Loucy (cell line): ENCODE data around the gene SMIM5.

Source experiments
- H2AFZ ChIP-seq: fragments of 200-600 bp; sonication (generic); 2 replicates; pipeline ENCODE4 v1.6.0; 2016; ENCODE audit warnings: antibody characterized with exemption, mild to moderate bottlenecking, low read length, moderate library complexity
- H3F3A ChIP-seq: fragments of 200-600 bp; 2 replicates; pipeline ENCODE4 v1.6.0; 2016; ENCODE audit warnings: antibody characterized with exemption, low read depth, mild to moderate bottlenecking
- H3K27me3 ChIP-seq: fragments of 200-600 bp; sonication (generic); 2 replicates; pipeline ENCODE4 v1.6.1; 2014; ENCODE audit warnings: low read length, mild to moderate bottlenecking; ENCODE audit not compliant: insufficient read depth, poor library complexity, severe bottlenecking
- H3K36me3 ChIP-seq: fragments of 200-600 bp; sonication (generic); 2 replicates; pipeline ENCODE4 v1.6.1; 2016; ENCODE audit warnings: low read length; ENCODE audit not compliant: insufficient read depth
- H3K4me1 ChIP-seq: fragments of 200-600 bp; sonication (generic); 2 replicates; pipeline ENCODE4 v1.5.1; 2014; ENCODE audit warnings: low read length, mild to moderate bottlenecking; ENCODE audit not compliant: insufficient read depth, poor library complexity, severe bottlenecking
- H3K4me2 ChIP-seq: fragments of 200-600 bp; sonication (generic); 2 replicates; pipeline ENCODE4 v1.6.0; 2014; ENCODE audit warnings: antibody characterized with exemption, low read length, low read depth, mild to moderate bottlenecking; ENCODE audit not compliant: poor library complexity, severe bottlenecking
- H3K4me3 ChIP-seq: fragments of 200-600 bp; sonication (generic); 2 replicates; pipeline ENCODE4 v1.5.1; 2014; ENCODE audit warnings: low read length, mild to moderate bottlenecking, mixed read lengths; ENCODE audit not compliant: poor library complexity, severe bottlenecking
- H3K79me2 ChIP-seq: fragments of 200-600 bp; sonication (generic); 2 replicates; pipeline ENCODE4 v1.6.1; 2014; ENCODE audit warnings: low read length; ENCODE audit not compliant: insufficient read depth
- H3K9ac ChIP-seq: fragments of 200-600 bp; sonication (generic); 2 replicates; pipeline ENCODE4 v1.6.0; 2014; ENCODE audit warnings: mild to moderate bottlenecking, low read depth, low read length, moderate library complexity; ENCODE audit not compliant: poor library complexity, severe bottlenecking
- H3K9me2 ChIP-seq: fragments of 200-600 bp; sonication (generic); replicated peaks from 2 replicates; pipeline ENCODE4 v1.6.1; 2016; ENCODE audit warnings: low read depth, low read length, mixed read lengths
- H3K9me3 ChIP-seq: fragments of 200-600 bp; sonication (generic); 2 replicates; pipeline ENCODE4 v1.6.1; 2014; ENCODE audit warnings: mild to moderate bottlenecking, antibody characterized with exemption, low read length, low read depth; ENCODE audit not compliant: insufficient read depth
- H4K20me1 ChIP-seq: fragments of 200-600 bp; sonication (generic); 2 replicates; pipeline ENCODE4 v1.6.0; 2014; ENCODE audit warnings: antibody characterized with exemption, low read length, mild to moderate bottlenecking; ENCODE audit not compliant: insufficient read depth, poor library complexity, severe bottlenecking
- EZH2phosphoT487 ChIP-seq: fragments of 200-600 bp; IDR thresholded peaks from 2 replicates; pipeline ENCODE4 v1.6.1; 2018; ENCODE audit warnings: antibody characterized with exemption, mild to moderate bottlenecking, moderate library complexity, borderline replicate concordance
- TF ChIP-seq, protein P1 (sequence below): fragments of 200-600 bp; sonication (generic); conservative IDR thresholded peaks from 2 replicates; pipeline ENCODE4 v1.5.1; 2014; ENCODE audit warnings: mild to moderate bottlenecking, antibody characterized with exemption, low read length

Gene SMIM5

DNA sequence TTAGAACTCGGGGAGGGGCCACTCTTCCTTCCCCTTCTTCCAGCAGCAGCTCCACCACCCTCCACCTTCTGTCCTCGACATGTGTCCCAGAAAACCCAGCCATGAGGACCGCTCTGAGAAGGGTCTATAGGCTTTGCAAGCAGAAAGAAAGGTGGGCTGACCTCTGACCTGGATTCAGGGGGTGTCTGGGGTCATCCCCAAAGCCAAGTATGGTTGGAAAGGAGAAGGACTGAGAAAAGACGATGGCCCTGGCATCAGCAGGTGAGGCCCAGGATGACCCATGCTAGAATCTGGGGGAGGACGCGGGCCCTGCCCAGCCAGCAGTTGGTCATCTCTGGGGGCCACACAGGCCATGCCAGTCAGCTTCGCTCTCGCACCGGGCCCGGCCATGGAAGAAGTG lies 6.1 kb upstream of the SMIM5 start:
- H2AFZ ChIP-seq = no peak overlapping the region
- no peaks in the 10 kb centered on the region for H3K36me3 ChIP-seq
- no peaks in the 10 kb centered on the region for H4K20me1 ChIP-seq
- no peak overlapping the region for H3K9ac ChIP-seq
- H3K27me3 ChIP-seq = no peaks in the 10 kb centered on the region
- no peaks in the 10 kb centered on the region for H3F3A ChIP-seq
- H3K4me1 ChIP-seq = no peaks in the 10 kb centered on the region
- TF ChIP-seq, protein P1, sequence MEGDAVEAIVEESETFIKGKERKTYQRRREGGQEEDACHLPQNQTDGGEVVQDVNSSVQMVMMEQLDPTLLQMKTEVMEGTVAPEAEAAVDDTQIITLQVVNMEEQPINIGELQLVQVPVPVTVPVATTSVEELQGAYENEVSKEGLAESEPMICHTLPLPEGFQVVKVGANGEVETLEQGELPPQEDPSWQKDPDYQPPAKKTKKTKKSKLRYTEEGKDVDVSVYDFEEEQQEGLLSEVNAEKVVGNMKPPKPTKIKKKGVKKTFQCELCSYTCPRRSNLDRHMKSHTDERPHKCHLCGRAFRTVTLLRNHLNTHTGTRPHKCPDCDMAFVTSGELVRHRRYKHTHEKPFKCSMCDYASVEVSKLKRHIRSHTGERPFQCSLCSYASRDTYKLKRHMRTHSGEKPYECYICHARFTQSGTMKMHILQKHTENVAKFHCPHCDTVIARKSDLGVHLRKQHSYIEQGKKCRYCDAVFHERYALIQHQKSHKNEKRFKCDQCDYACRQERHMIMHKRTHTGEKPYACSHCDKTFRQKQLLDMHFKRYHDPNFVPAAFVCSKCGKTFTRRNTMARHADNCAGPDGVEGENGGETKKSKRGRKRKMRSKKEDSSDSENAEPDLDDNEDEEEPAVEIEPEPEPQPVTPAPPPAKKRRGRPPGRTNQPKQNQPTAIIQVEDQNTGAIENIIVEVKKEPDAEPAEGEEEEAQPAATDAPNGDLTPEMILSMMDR = no peak
- no peak for TF ChIP-seq EZH2phosphoT487
- H3K9me2 ChIP-seq = no peaks in the 10 kb centered on the region
- no peak overlapping the region for H3K4me3 ChIP-seq
- H3K9me3 ChIP-seq = no peaks in the 10 kb centered on the region
- H3K79me2 ChIP-seq = no peaks in the 10 kb centered on the region
- no peak overlapping the region for H3K4me2 ChIP-seq

DNA sequence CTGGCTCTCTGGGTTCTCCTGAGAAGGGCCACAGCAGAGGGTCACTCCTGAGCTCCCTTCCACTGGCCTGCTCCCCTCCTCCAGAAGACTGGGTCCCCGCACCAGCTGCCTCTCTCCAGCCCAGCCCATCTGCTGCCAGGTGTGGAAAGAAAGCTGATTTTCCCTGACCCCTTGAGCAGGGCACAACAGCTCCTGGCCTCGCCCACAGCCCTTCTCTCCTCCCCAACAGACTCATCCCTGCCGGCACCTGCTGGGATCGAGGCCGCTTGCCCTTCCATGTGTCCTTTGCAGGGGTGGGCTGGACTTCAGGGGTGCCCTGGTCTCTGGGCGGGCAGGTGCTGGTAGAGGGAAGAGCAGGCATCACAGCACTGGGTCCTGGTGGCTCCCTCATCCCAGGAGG lies 4.8 kb upstream of the SMIM5 start:
- TF ChIP-seq, protein P1 = no peak
- no peak for TF ChIP-seq EZH2phosphoT487
- Histone ChIP-seq H3K4me1 (peaks cover 4% of the 10 kb centered on the region), H3K79me2 (no peaks in the 10 kb centered on the region), H3K9me2 (no peaks in the 10 kb centered on the region), H3K36me3 (no peaks in the 10 kb centered on the region), H3K9me3 (no peaks in the 10 kb centered on the region), H4K20me1 (no peaks in the 10 kb centered on the region), H3K4me2 (no peak overlapping the region), H3F3A (no peaks in the 10 kb centered on the region), H3K27me3 (no peaks in the 10 kb centered on the region), H3K9ac (no peak overlapping the region), H2AFZ (no peak overlapping the region), H3K4me3 (no peak overlapping the region)

DNA sequence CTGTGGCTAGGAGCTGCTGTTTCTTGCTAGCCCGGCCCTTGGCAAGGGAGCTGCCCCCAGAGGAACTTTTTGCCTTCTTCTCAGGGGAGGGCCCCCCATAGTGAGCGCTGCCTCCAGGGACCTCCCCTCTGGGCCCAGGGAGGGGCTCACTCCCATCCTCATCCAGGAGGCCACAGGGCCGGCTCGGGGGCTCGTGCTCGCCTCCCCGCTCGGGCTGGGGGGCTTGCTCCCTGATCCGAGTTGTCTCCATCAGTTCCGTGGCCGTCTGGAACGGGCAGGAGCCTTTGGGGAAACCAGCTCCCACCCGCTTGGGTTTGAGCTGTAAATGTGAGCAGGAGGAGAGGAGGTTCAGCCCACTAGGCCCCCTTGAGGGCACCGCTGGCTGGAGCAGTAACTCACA lies 4.1 kb upstream of the SMIM5 start:
- no peak overlapping the region for H3K9ac ChIP-seq
- no peaks in the 10 kb centered on the region for H3K36me3 ChIP-seq

More for the DNA sequence above, 4.1 kb upstream of the SMIM5 start:
- no peaks in the 10 kb centered on the region for H3K9me2 ChIP-seq
- no peak overlapping the region for H3K4me3 ChIP-seq
- no peaks in the 10 kb centered on the region for H3F3A ChIP-seq
- no peaks in the 10 kb centered on the region for H3K9me3 ChIP-seq
- H2AFZ ChIP-seq = no peak overlapping the region
- H4K20me1 ChIP-seq = no peaks in the 10 kb centered on the region
- peaks cover 10% of the 10 kb centered on the region for H3K4me1 ChIP-seq
- no peaks in the 10 kb centered on the region for H3K79me2 ChIP-seq
- TF ChIP-seq, protein P1 = no peak
- TF ChIP-seq EZH2phosphoT487 = no peak
- no peak overlapping the region for H3K4me2 ChIP-seq
- H3K27me3 ChIP-seq = no peaks in the 10 kb centered on the region
